GM15510 (cell line): Measurements from ENCODE around the gene NPTX2.

Experiments used
- POLR2A ChIP-seq: IDR thresholded peaks from 3 replicates; pipeline ENCODE4 v1.6.1; 2011; ENCODE audit warnings: borderline replicate concordance; ENCODE audit not compliant: insufficient read length; ENCODE audit errors: extremely low read depth

The NPTX2 gene

GRCh38 chr7:98656899-98657298 lies 39.8 kb downstream of the NPTX2 start:
- TF ChIP-seq POLR2A: no peak

GRCh38 chr7:98657736-98658135 lies 40.7 kb downstream of the NPTX2 start:
- no peak for TF ChIP-seq POLR2A

GRCh38 chr7:98659756-98660155 lies 42.7 kb downstream of the NPTX2 start:
- TF ChIP-seq POLR2A: no peak

- no peak for TF ChIP-seq POLR2A
These were observed 44.5 kb downstream of the NPTX2 start for GRCh38 chr7:98661607-98662006.

GRCh38 chr7:98662289-98662688 lies 45.2 kb downstream of the NPTX2 start:
- TF ChIP-seq POLR2A: no peak

- TF ChIP-seq POLR2A: no peak
These were observed 47.8 kb downstream of the NPTX2 start for GRCh38 chr7:98664882-98665281.

GRCh38 chr7:98668255-98668654 lies 51.2 kb downstream of the NPTX2 start:
- TF ChIP-seq POLR2A: no peak

GRCh38 chr7:98669329-98670000 lies 52.4 kb downstream of the NPTX2 start:
- TF ChIP-seq POLR2A: no peak

- no peak for TF ChIP-seq POLR2A
These were observed 53.1 kb downstream of the NPTX2 start for GRCh38 chr7:98670186-98670585.

GRCh38 chr7:98671733-98672331 lies 54.7 kb downstream of the NPTX2 start:
- TF ChIP-seq POLR2A: no peak

GRCh38 chr7:98674461-98674860 lies 57.4 kb downstream of the NPTX2 start:
- no peak for TF ChIP-seq POLR2A

- TF ChIP-seq POLR2A: no peak
These were observed 57.8 kb downstream of the NPTX2 start for GRCh38 chr7:98674881-98675280.

GRCh38 chr7:98678215-98678614 lies 61.1 kb downstream of the NPTX2 start:
- TF ChIP-seq POLR2A: no peak
